GM08714 (cell line): ENCODE data around the gene CPNE5.

Source experiments
- H3K4me3 ChIP-seq: fragments of 200-500 bp; sonication (Bioruptor generic); 2 replicates; pipeline ENCODE4 v1.5.1; 2014; ENCODE audit warnings: mild to moderate bottlenecking, low read length, inconsistent platforms
- ZNF274 ChIP-seq: IDR thresholded peaks from 2 replicates; pipeline ENCODE4 v1.6.1; 2012; ENCODE audit warnings: mild to moderate bottlenecking, low read depth, low read length

The CPNE5 gene

GRCh38 chr6:36803482-36803881 lies 35.8 kb downstream of the CPNE5 start:
- no peak for TF ChIP-seq ZNF274
- no peak overlapping the region for H3K4me3 ChIP-seq

GRCh38 chr6:36800223-36801076 lies 38.8 kb downstream of the CPNE5 start:
- H3K4me3 ChIP-seq, result no peak overlapping the region
- TF ChIP-seq ZNF274, result no peak

GRCh38 chr6:36798852-36799251 lies 40.4 kb downstream of the CPNE5 start:
- TF ChIP-seq ZNF274, result no peak
- no peak overlapping the region for H3K4me3 ChIP-seq

GRCh38 chr6:36797653-36798052 lies 41.6 kb downstream of the CPNE5 start:
- H3K4me3 ChIP-seq, result no peak overlapping the region
- TF ChIP-seq ZNF274, result no peak

- H3K4me3 ChIP-seq, result no peak overlapping the region
- TF ChIP-seq ZNF274, result no peak
Observed at GRCh38 chr6:36797055-36797454, 42.2 kb downstream of the CPNE5 start.

GRCh38 chr6:36794713-36795065 lies 44.6 kb downstream of the CPNE5 start:
- TF ChIP-seq ZNF274, result no peak
- H3K4me3 ChIP-seq, result no peak overlapping the region

GRCh38 chr6:36793913-36794712 lies 45.1 kb downstream of the CPNE5 start:
- no peak overlapping the region for H3K4me3 ChIP-seq
- no peak for TF ChIP-seq ZNF274

- no peak overlapping the region for H3K4me3 ChIP-seq
- no peak for TF ChIP-seq ZNF274
Observed at GRCh38 chr6:36793296-36793912, 45.8 kb downstream of the CPNE5 start.

GRCh38 chr6:36791521-36792135 lies 47.6 kb downstream of the CPNE5 start:
- no peak for TF ChIP-seq ZNF274

GRCh38 chr6:36791085-36791484 lies 48.2 kb downstream of the CPNE5 start:
- H3K4me3 ChIP-seq, result no peak overlapping the region
- TF ChIP-seq ZNF274, result no peak

More at GRCh38 chr6:36791521-36792135, 47.6 kb downstream of the CPNE5 start:
- H3K4me3 ChIP-seq, result no peak overlapping the region

- no peak overlapping the region for H3K4me3 ChIP-seq
- no peak for TF ChIP-seq ZNF274
Observed at GRCh38 chr6:36788768-36789167, 50.5 kb downstream of the CPNE5 start.

- H3K4me3 ChIP-seq, result no peak overlapping the region
- no peak for TF ChIP-seq ZNF274
Observed at GRCh38 chr6:36788186-36788585, 51.1 kb downstream of the CPNE5 start.

GRCh38 chr6:36787210-36787609 lies 52.0 kb downstream of the CPNE5 start:
- no peak overlapping the region for H3K4me3 ChIP-seq
- TF ChIP-seq ZNF274, result no peak

- no peak for TF ChIP-seq ZNF274
- no peak overlapping the region for H3K4me3 ChIP-seq
Observed at GRCh38 chr6:36786055-36786675, 53.1 kb downstream of the CPNE5 start.

GRCh38 chr6:36784376-36784636 lies 54.9 kb downstream of the CPNE5 start:
- no peak overlapping the region for H3K4me3 ChIP-seq
- no peak for TF ChIP-seq ZNF274
